ENCODE measurements around the gene FAM240B.

FAM240B gene

GRCh38 chr9:38706493-38706892 lies 13.4 kb downstream of the FAM240B start:
- Histone ChIP-seq H3K27me3 (ENCODE audit: insufficient read depth, low read depth) (no peaks in the 10 kb centered on the region), H2AFZ (ENCODE audit: low read depth) (no peak overlapping the region), H3K79me2 (ENCODE audit: insufficient read depth, low read depth) (no peaks in the 10 kb centered on the region), H4K20me1 (ENCODE audit: insufficient read depth) (no peaks in the 10 kb centered on the region), H3K4me2 (no peak overlapping the region), H3K4me1 (ENCODE audit: low read depth, poor library complexity, severe bottlenecking) (no peaks in the 10 kb centered on the region), H3K36me3 (ENCODE audit: insufficient read depth) (no peaks in the 10 kb centered on the region), H3K4me3 (IDR thresholded peaks at IDR 0.05; ENCODE audit: insufficient read depth, low read depth, low read length) (no peak overlapping the region), H3K27ac (no peak overlapping the region), H3K9ac (no peak overlapping the region)
- TF ChIP-seq CTCF (conservative IDR thresholded peaks at IDR 0.05; ENCODE audit: low read depth, low read length), result no peak

- no peak for TF ChIP-seq CTCF (conservative IDR thresholded peaks at IDR 0.05; ENCODE audit: low read depth, low read length)
- Histone ChIP-seq H4K20me1 (ENCODE audit: insufficient read depth) (no peaks in the 10 kb centered on the region), H3K36me3 (ENCODE audit: insufficient read depth) (no peaks in the 10 kb centered on the region), H3K4me3 (IDR thresholded peaks at IDR 0.05; ENCODE audit: insufficient read depth, low read depth, low read length) (no peak overlapping the region), H3K4me1 (ENCODE audit: low read depth, poor library complexity, severe bottlenecking) (no peaks in the 10 kb centered on the region), H3K79me2 (ENCODE audit: insufficient read depth, low read depth) (no peaks in the 10 kb centered on the region), H3K27ac (no peak overlapping the region), H3K9ac (no peak overlapping the region), H3K4me2 (no peak overlapping the region), H2AFZ (ENCODE audit: low read depth) (no peak overlapping the region), H3K27me3 (ENCODE audit: insufficient read depth, low read depth) (no peaks in the 10 kb centered on the region)
These were observed 14.0 kb downstream of the FAM240B start for GRCh38 chr9:38705917-38706316.

GRCh38 chr9:38700695-38701094 lies 19.2 kb downstream of the FAM240B start:
- H3K27ac ChIP-seq, result no peak overlapping the region
- H3K4me3 ChIP-seq (IDR thresholded peaks at IDR 0.05; ENCODE audit: insufficient read depth, low read depth, low read length), result no peak overlapping the region
- H4K20me1 ChIP-seq (ENCODE audit: insufficient read depth), result no peaks in the 10 kb centered on the region
- H3K79me2 ChIP-seq (ENCODE audit: insufficient read depth, low read depth), result no peaks in the 10 kb centered on the region
- H3K36me3 ChIP-seq (ENCODE audit: insufficient read depth), result no peaks in the 10 kb centered on the region
- no peaks in the 10 kb centered on the region for H3K4me1 ChIP-seq (ENCODE audit: low read depth, poor library complexity, severe bottlenecking)
- no peak overlapping the region for H3K4me2 ChIP-seq
- no peak for TF ChIP-seq CTCF (conservative IDR thresholded peaks at IDR 0.05; ENCODE audit: low read depth, low read length)
- no peak overlapping the region for H3K9ac ChIP-seq
- no peak overlapping the region for H2AFZ ChIP-seq (ENCODE audit: low read depth)
- no peaks in the 10 kb centered on the region for H3K27me3 ChIP-seq (ENCODE audit: insufficient read depth, low read depth)

- Histone ChIP-seq H4K20me1 (ENCODE audit: insufficient read depth) (no peaks in the 10 kb centered on the region), H3K79me2 (ENCODE audit: insufficient read depth, low read depth) (no peaks in the 10 kb centered on the region), H3K4me3 (IDR thresholded peaks at IDR 0.05; ENCODE audit: insufficient read depth, low read depth, low read length) (no peak overlapping the region), H3K27me3 (ENCODE audit: insufficient read depth, low read depth) (no peaks in the 10 kb centered on the region), H3K4me1 (ENCODE audit: low read depth, poor library complexity, severe bottlenecking) (no peaks in the 10 kb centered on the region), H3K4me2 (no peak overlapping the region), H3K36me3 (ENCODE audit: insufficient read depth) (no peaks in the 10 kb centered on the region), H2AFZ (ENCODE audit: low read depth) (no peak overlapping the region), H3K9ac (no peak overlapping the region), H3K27ac (no peak overlapping the region)
- TF ChIP-seq CTCF (conservative IDR thresholded peaks at IDR 0.05; ENCODE audit: low read depth, low read length), result no peak
These were observed 20.6 kb downstream of the FAM240B start for GRCh38 chr9:38699337-38699736.
